Karpas-422 (cell line): ENCODE results near the gene USP22. TPM values are rescaled to one million over a fixed set of nuclear protein-coding genes. Genes with fewer than 3 reads are reported as not detected.

Experiments used
- DNase-seq: peaks from one replicate; pipeline ENCODE4 v3.0.0-alpha.2; 2015
- H2AFZ ChIP-seq: fragments of 200-600 bp; sonication (generic); 2 replicates; pipeline ENCODE4 v1.6.1; 2014; ENCODE audit warnings: antibody characterized with exemption, low read length, mixed read lengths
- H3K27ac ChIP-seq: fragments of 200-600 bp; sonication (generic); 2 replicates; pipeline ENCODE4 v1.5.1; 2014; ENCODE audit warnings: mild to moderate bottlenecking, low read length, moderate library complexity
- H3K27me3 ChIP-seq: fragments of 200-600 bp; sonication (generic); 2 replicates; pipeline ENCODE4 v1.6.1; 2014; ENCODE audit warnings: low read length, mixed read lengths
- H3K36me3 ChIP-seq: fragments of 200-600 bp; sonication (generic); 2 replicates; pipeline ENCODE4 v1.6.1; 2014; ENCODE audit warnings: low read length, mixed read lengths; ENCODE audit not compliant: insufficient read depth
- H3K4me1 ChIP-seq: fragments of 200-600 bp; sonication (generic); 2 replicates; pipeline ENCODE4 v1.6.1; 2014; ENCODE audit warnings: mild to moderate bottlenecking, low read length, mixed read lengths
- H3K4me2 ChIP-seq: fragments of 200-600 bp; sonication (generic); 2 replicates; pipeline ENCODE4 v1.6.1; 2014; ENCODE audit warnings: low read length, low read depth, mild to moderate bottlenecking; ENCODE audit not compliant: poor library complexity, severe bottlenecking
- H3K4me3 ChIP-seq: fragments of 200-600 bp; sonication (generic); 2 replicates; pipeline ENCODE4 v1.5.1; 2014; ENCODE audit warnings: mild to moderate bottlenecking, antibody characterized with exemption, low read length, mixed read lengths
- H3K79me2 ChIP-seq: fragments of 200-600 bp; sonication (generic); 2 replicates; pipeline ENCODE4 v1.6.1; 2014; ENCODE audit warnings: mild to moderate bottlenecking, low read length, mixed read lengths
- H3K9ac ChIP-seq: fragments of 200-600 bp; sonication (generic); 2 replicates; pipeline ENCODE4 v1.6.0; 2014; ENCODE audit warnings: low read length
- H3K9me2 ChIP-seq: fragments of 200-600 bp; sonication (generic), shearing (Covaris generic); replicated peaks from 2 replicates; pipeline ENCODE4 v1.6.0; 2014; ENCODE audit warnings: mild to moderate bottlenecking, low read length, moderate library complexity; ENCODE audit not compliant: insufficient read depth
- H3K9me3 ChIP-seq: fragments of 300-700, 200-600 bp; sonication (generic); 2 replicates; pipeline ENCODE4 v1.6.1; 2014; ENCODE audit warnings: low read length, mixed read lengths
- H4K20me1 ChIP-seq: fragments of 200-600 bp; sonication (generic); 2 replicates; pipeline ENCODE4 v1.6.1; 2014; ENCODE audit warnings: mild to moderate bottlenecking, antibody characterized with exemption, low read length, low read depth; ENCODE audit not compliant: insufficient read depth
- total RNA-seq: library from RNA; depleted of rRNA; stranded (reverse); fragments of >200 nt; shearing (Covaris generic); gene quantifications from 2 replicates; pipeline ENCODE4 v1.2.3, GENCODE V29; 2014; ENCODE audit warnings: low replicate concordance

Gene USP22
- total RNA-seq, 1 experiment from 2014 or later, result 133 TPM

- Histone ChIP-seq H3K9me2 (no peaks in the 10 kb centered on the region), H3K4me2 (no peak overlapping the region), H3K9ac (no peak overlapping the region), H3K36me3 (peaks cover 72% of the 10 kb centered on the region; the same call in 1 of the 2 replicates), H3K4me3 (no peak overlapping the region), H2AFZ (no peak overlapping the region), H3K9me3 (no peaks in the 10 kb centered on the region), H3K4me1 (peaks cover 13% of the 10 kb centered on the region), H4K20me1 (peaks cover 87% of the 10 kb centered on the region), H3K27ac (no peak overlapping the region), H3K27me3 (no peaks in the 10 kb centered on the region), H3K79me2 (peaks cover 96% of the 10 kb centered on the region)
- no peak for DNase-seq
These were observed 17.4 kb downstream of the USP22 start for GRCh38 chr17:21025451-21025850.

- Histone ChIP-seq H3K4me1 (peaks cover 15% of the 10 kb centered on the region), H3K9me3 (no peaks in the 10 kb centered on the region), H3K9me2 (no peaks in the 10 kb centered on the region), H4K20me1 (peaks cover 85% of the 10 kb centered on the region), H3K4me2 (no peak overlapping the region), H2AFZ (no peak overlapping the region), H3K9ac (no peak overlapping the region), H3K36me3 (peaks cover 75% of the 10 kb centered on the region), H3K79me2 (peaks cover 94% of the 10 kb centered on the region), H3K27ac (no peak overlapping the region), H3K4me3 (no peak overlapping the region), H3K27me3 (no peaks in the 10 kb centered on the region)
- DNase-seq, result no peak
These were observed 18.8 kb downstream of the USP22 start for GRCh38 chr17:21024024-21024423.

- Histone ChIP-seq H4K20me1 (peaks cover 76% of the 10 kb centered on the region), H3K27ac (no peak overlapping the region)
- DNase-seq, result no peak
These were observed 21.5 kb downstream of the USP22 start for GRCh38 chr17:21021208-21021803.

GRCh38 chr17:21020622-21021021, 22.2 kb downstream of the USP22 start:
- Histone ChIP-seq H3K9me2 (no peaks in the 10 kb centered on the region), H3K27ac (no peak overlapping the region), H3K27me3 (no peaks in the 10 kb centered on the region), H3K4me2 (no peak overlapping the region), H2AFZ (no peak overlapping the region), H3K79me2 (peaks cover 94% of the 10 kb centered on the region), H3K9me3 (no peaks in the 10 kb centered on the region), H3K4me1 (peaks cover 15% of the 10 kb centered on the region), H3K9ac (no peak overlapping the region), H3K4me3 (no peak overlapping the region), H4K20me1 (peaks cover 76% of the 10 kb centered on the region), H3K36me3 (peaks cover 84% of the 10 kb centered on the region)
- DNase-seq, result no peak

More at GRCh38 chr17:21021208-21021803, 21.5 kb downstream of the USP22 start:
- peaks cover 15% of the 10 kb centered on the region for H3K4me1 ChIP-seq
- H3K9me3 ChIP-seq, result no peaks in the 10 kb centered on the region
- H2AFZ ChIP-seq, result no peak overlapping the region
- H3K36me3 ChIP-seq, result peaks cover 80% of the 10 kb centered on the region
- H3K4me3 ChIP-seq, result no peak overlapping the region
- H3K79me2 ChIP-seq, result peaks cover 94% of the 10 kb centered on the region
- no peaks in the 10 kb centered on the region for H3K27me3 ChIP-seq
- no peaks in the 10 kb centered on the region for H3K9me2 ChIP-seq
- H3K4me2 ChIP-seq, result no peak overlapping the region
- H3K9ac ChIP-seq, result no peak overlapping the region

- DNase-seq, result peak; percentile 84
- Histone ChIP-seq H3K4me2 (no peak overlapping the region), H4K20me1 (peaks cover 76% of the 10 kb centered on the region)
These were observed 22.7 kb downstream of the USP22 start for GRCh38 chr17:21019976-21020586.

GRCh38 chr17:21018894-21019293, 23.9 kb downstream of the USP22 start:
- Histone ChIP-seq H3K79me2 (peaks cover 93% of the 10 kb centered on the region), H4K20me1 (peaks cover 76% of the 10 kb centered on the region), H3K9me3 (no peaks in the 10 kb centered on the region)

More at GRCh38 chr17:21019976-21020586, 22.7 kb downstream of the USP22 start:
- peaks cover 94% of the 10 kb centered on the region for H3K79me2 ChIP-seq
- no peak overlapping the region for H2AFZ ChIP-seq
- peaks cover 15% of the 10 kb centered on the region for H3K4me1 ChIP-seq
- peaks cover 83% of the 10 kb centered on the region for H3K36me3 ChIP-seq
- no peak overlapping the region for H3K9ac ChIP-seq
- H3K9me2 ChIP-seq, result no peaks in the 10 kb centered on the region
- H3K9me3 ChIP-seq, result no peaks in the 10 kb centered on the region
- H3K27ac ChIP-seq, result no peak overlapping the region
- H3K27me3 ChIP-seq, result no peaks in the 10 kb centered on the region
- H3K4me3 ChIP-seq, result no peak overlapping the region

GRCh38 chr17:21017861-21018260, 24.9 kb downstream of the USP22 start:
- Histone ChIP-seq H3K27me3 (no peaks in the 10 kb centered on the region), H2AFZ (no peak overlapping the region), H3K4me2 (no peak overlapping the region), H3K4me1 (peaks cover 15% of the 10 kb centered on the region), H3K9me2 (no peaks in the 10 kb centered on the region), H3K4me3 (no peak overlapping the region), H3K36me3 (peaks cover 81% of the 10 kb centered on the region), H3K27ac (no peak overlapping the region), H3K79me2 (peaks cover 87% of the 10 kb centered on the region), H3K9me3 (no peaks in the 10 kb centered on the region), H3K9ac (no peak overlapping the region), H4K20me1 (peaks cover 72% of the 10 kb centered on the region)
- no peak for DNase-seq

More at GRCh38 chr17:21018894-21019293, 23.9 kb downstream of the USP22 start:
- no peak overlapping the region for H3K27ac ChIP-seq
- no peak overlapping the region for H3K4me3 ChIP-seq
- H3K9ac ChIP-seq, result no peak overlapping the region
- no peak overlapping the region for H3K4me2 ChIP-seq
- no peaks in the 10 kb centered on the region for H3K9me2 ChIP-seq
- no peak for DNase-seq
- H3K36me3 ChIP-seq, result peaks cover 81% of the 10 kb centered on the region
- H2AFZ ChIP-seq, result no peak overlapping the region
- H3K4me1 ChIP-seq, result peaks cover 15% of the 10 kb centered on the region
- H3K27me3 ChIP-seq, result no peaks in the 10 kb centered on the region

- peaks cover 87% of the 10 kb centered on the region for H3K79me2 ChIP-seq
- H4K20me1 ChIP-seq, result peaks cover 75% of the 10 kb centered on the region
- no peak overlapping the region for H3K4me2 ChIP-seq
- H3K36me3 ChIP-seq, result peaks cover 84% of the 10 kb centered on the region
- H2AFZ ChIP-seq, result no peak overlapping the region
- no peaks in the 10 kb centered on the region for H3K9me3 ChIP-seq
- H3K9me2 ChIP-seq, result no peaks in the 10 kb centered on the region
- H3K4me1 ChIP-seq, result peaks cover 15% of the 10 kb centered on the region
- no peak overlapping the region for H3K9ac ChIP-seq
- no peak overlapping the region for H3K4me3 ChIP-seq
- H3K27ac ChIP-seq, result no peak overlapping the region
- DNase-seq, result no peak
- no peaks in the 10 kb centered on the region for H3K27me3 ChIP-seq
These were observed 25.6 kb downstream of the USP22 start for GRCh38 chr17:21017256-21017655.
